AG04450 (cell line): ENCODE data around the gene PTTG2. TPM values are rescaled to one million over a fixed set of nuclear protein-coding genes. Genes with fewer than 3 reads are reported as not detected.
A peak's percentile ranks its signal among the peaks of the same experiment; 100 is the strongest.

Experiments used
- CTCF ChIA-PET: fragments of 300-600, 350-600 bp; formaldehyde crosslinking; extraction: SDS; loops from one replicate; lab custom pipeline; 2022; ENCODE audit warnings: antibody characterized with exemption, inconsistent platforms; lab: Charles Lee
- POLR2A ChIA-PET: fragments of 350-600 bp; formaldehyde crosslinking; extraction: SDS; loops from one replicate; lab custom pipeline; 2021; ENCODE audit warnings: antibody characterized with exemption, inconsistent platforms; lab: Yijun Ruan, JAX
- DNase-seq: peaks from one replicate; pipeline ENCODE4 v3.0.0-alpha.2; 2011; ENCODE audit warnings: low read depth, low spot score
- H3K27ac ChIP-seq: one replicate; pipeline ENCODE4 v1.5.1; 2012; ENCODE audit warnings: low read depth, low read length, control low read depth
- H3K27me3 ChIP-seq: one replicate; pipeline ENCODE4 v1.6.0; 2012; ENCODE audit warnings: low read length; ENCODE audit not compliant: control insufficient read depth, insufficient read depth
- H3K4me3 ChIP-seq: 2 replicates; pipeline ENCODE4 v1.5.1; 2011; ENCODE audit warnings: mild to moderate bottlenecking, low read depth, low read length, control low read depth
- H3K9me3 ChIP-seq: 2 replicates; pipeline ENCODE4 v1.5.1; 2012; ENCODE audit warnings: low read length; ENCODE audit not compliant: control insufficient read depth, insufficient read depth
- CTCF ChIP-seq: IDR thresholded peaks from 2 replicates; pipeline ENCODE4 v1.5.1; 2011; ENCODE audit warnings: low read depth, low read length, control low read depth, inconsistent platforms
- polyA plus RNA-seq: library from polyadenylated mRNA; depleted of rRNA; stranded (reverse); fragments of >200 nt; gene quantifications from 2 replicates; pipeline ENCODE4 v1.2.3, GENCODE V29; 2011

Gene PTTG2
- polyA plus RNA-seq, 1 experiment: not detected

GRCh38 chr4:38004887-38005286, 44.7 kb downstream of the PTTG2 start:
- TF ChIP-seq CTCF: no peak
- DNase-seq: no peak
- Histone ChIP-seq H3K9me3 (no peaks in the 10 kb centered on the region), H3K27me3 (no peaks in the 10 kb centered on the region), H3K27ac (no peak overlapping the region), H3K4me3 (no peak overlapping the region)
- POLR2A ChIA-PET: interaction anchor here (1.1 kb wide), 1 partner anchor 315 kb away, joined by 3 read pairs; no protein-coding TSS in a partner anchor
- CTCF ChIA-PET: no interaction called here

GRCh38 chr4:38005637-38006036, 45.4 kb downstream of the PTTG2 start:
- Histone ChIP-seq H3K27ac (peak overlapping the region; percentile 34), H3K27me3 (no peaks in the 10 kb centered on the region), H3K9me3 (no peaks in the 10 kb centered on the region), H3K4me3 (no peak overlapping the region)
- no peak for TF ChIP-seq CTCF
- ChIA-PET CTCF (interaction anchor here (0.6 to 1.0 kb wide), 2 partner anchors 35 to 1315 kb away, joined by 3 to 4 read pairs; no protein-coding TSS in a partner anchor), POLR2A (interaction anchor here (1.1 kb wide), 1 partner anchor 314 kb away, joined by 3 read pairs; no protein-coding TSS in a partner anchor)
- no peak for DNase-seq

GRCh38 chr4:38007645-38008044, 47.4 kb downstream of the PTTG2 start:
- TF ChIP-seq CTCF: no peak
- POLR2A ChIA-PET: no interaction called here
- no peaks in the 10 kb centered on the region for H3K27me3 ChIP-seq

GRCh38 chr4:38008571-38009021, 48.4 kb downstream of the PTTG2 start:
- DNase-seq: no peak
- no peak overlapping the region for H3K27ac ChIP-seq
- POLR2A ChIA-PET: no interaction called here
- H3K9me3 ChIP-seq: no peaks in the 10 kb centered on the region
- no peak for TF ChIP-seq CTCF
- no peak overlapping the region for H3K4me3 ChIP-seq
- CTCF ChIA-PET: interaction anchor here (0.6 kb wide), 1 partner anchor 117 kb away, joined by 3 read pairs; no protein-coding TSS in a partner anchor
- no peaks in the 10 kb centered on the region for H3K27me3 ChIP-seq

More at GRCh38 chr4:38007645-38008044, 47.4 kb downstream of the PTTG2 start:
- no peak overlapping the region for H3K4me3 ChIP-seq
- CTCF ChIA-PET: interaction anchor here (0.6 kb wide), 2 partner anchors 16 to 41 kb away, joined by 3 to 4 read pairs; no protein-coding TSS in a partner anchor
- no peak for DNase-seq
- no peaks in the 10 kb centered on the region for H3K9me3 ChIP-seq
- no peak overlapping the region for H3K27ac ChIP-seq

GRCh38 chr4:38009421-38009820, 49.2 kb downstream of the PTTG2 start:
- no peak for TF ChIP-seq CTCF
- DNase-seq: no peak
- ChIA-PET CTCF (no interaction called here), POLR2A (no interaction called here)
- Histone ChIP-seq H3K4me3 (no peak overlapping the region), H3K27ac (no peak overlapping the region), H3K27me3 (no peaks in the 10 kb centered on the region), H3K9me3 (no peaks in the 10 kb centered on the region; the same call in 1 of the 2 replicates)
